ENCODE measurements around the gene RILPL2.
"Not testable (repeated sequence)": the region's sequence is repeated elsewhere in the genome, so short reads cannot be mapped to it uniquely, and the experiment has no call there.

Gene RILPL2

GRCh38 chr12:123449856-123450255, 13.4 kb upstream of the RILPL2 start:
- no peak for DNase-seq (ENCODE audit: low read depth in 2 of 2)

GRCh38 chr12:123449249-123449733, 12.8 kb upstream of the RILPL2 start:
- no peak for DNase-seq (ENCODE audit: low read depth in 2 of 2)

GRCh38 chr12:123446333-123446713, 9.8 kb upstream of the RILPL2 start:
- no peak for DNase-seq (ENCODE audit: low read depth in 2 of 2)

GRCh38 chr12:123445388-123446332, 9.2 kb upstream of the RILPL2 start:
- DNase-seq (ENCODE audit: low read depth in 2 of 2): no peak

- DNase-seq (ENCODE audit: low read depth in 2 of 2): no peak
These were observed 7.9 kb upstream of the RILPL2 start for GRCh38 chr12:123444092-123445026.

- DNase-seq (ENCODE audit: low read depth in 2 of 2): no peak
These were observed 6.3 kb upstream of the RILPL2 start for GRCh38 chr12:123442774-123443173.

GRCh38 chr12:123441523-123442164, 5.2 kb upstream of the RILPL2 start:
- DNase-seq (ENCODE audit: low read depth in 2 of 2): no peak

- no peak for DNase-seq (ENCODE audit: low read depth in 2 of 2)
These were observed 858 bp downstream of the RILPL2 start for GRCh38 chr12:123435636-123436016.

GRCh38 chr12:123433615-123434014, 2.9 kb downstream of the RILPL2 start:
- DNase-seq (ENCODE audit: low read depth in 2 of 2): no peak

GRCh38 chr12:123431951-123432817, 4.3 kb downstream of the RILPL2 start:
- DNase-seq (ENCODE audit: low read depth in 2 of 2): not testable (repeated sequence)

GRCh38 chr12:123429101-123429500, 7.4 kb downstream of the RILPL2 start:
- DNase-seq (ENCODE audit: low read depth in 2 of 2): not testable (repeated sequence)

- no peak for DNase-seq (ENCODE audit: low read depth in 2 of 2)
These were observed 7.9 kb downstream of the RILPL2 start for GRCh38 chr12:123428591-123428990.

GRCh38 chr12:123427036-123427769, 9.3 kb downstream of the RILPL2 start:
- no peak for DNase-seq (ENCODE audit: low read depth in 2 of 2)

- DNase-seq (ENCODE audit: low read depth in 2 of 2): no peak
These were observed 15.2 kb downstream of the RILPL2 start for GRCh38 chr12:123421314-123421713.

- DNase-seq (ENCODE audit: low read depth in 2 of 2): no peak
These were observed 26.5 kb downstream of the RILPL2 start for GRCh38 chr12:123410041-123410412.

- not testable (repeated sequence) for DNase-seq (ENCODE audit: low read depth in 2 of 2)
These were observed 27.0 kb downstream of the RILPL2 start for GRCh38 chr12:123409284-123410040.

- DNase-seq (ENCODE audit: low read depth in 2 of 2): not testable (repeated sequence)
These were observed 27.9 kb downstream of the RILPL2 start for GRCh38 chr12:123408619-123409018.

- DNase-seq (ENCODE audit: low read depth in 2 of 2): not testable (repeated sequence)
These were observed 28.6 kb downstream of the RILPL2 start for GRCh38 chr12:123407934-123408333.

GRCh38 chr12:123407269-123407668, 29.2 kb downstream of the RILPL2 start:
- DNase-seq (ENCODE audit: low read depth in 2 of 2): not testable (repeated sequence)
